GM20000 (cell line): Measurements from ENCODE around the gene RALBP1.

Experiments
- DNase-seq: peaks from one replicate; pipeline ENCODE4 v3.0.0; 2012; ENCODE audit warnings: low spot score
- CTCF ChIP-seq: IDR thresholded peaks from 2 replicates; pipeline ENCODE4 v1.5.1; 2012; ENCODE audit warnings: mild to moderate bottlenecking, control low read depth; ENCODE audit errors: extremely low read depth, missing control alignments

Gene RALBP1

DNA sequence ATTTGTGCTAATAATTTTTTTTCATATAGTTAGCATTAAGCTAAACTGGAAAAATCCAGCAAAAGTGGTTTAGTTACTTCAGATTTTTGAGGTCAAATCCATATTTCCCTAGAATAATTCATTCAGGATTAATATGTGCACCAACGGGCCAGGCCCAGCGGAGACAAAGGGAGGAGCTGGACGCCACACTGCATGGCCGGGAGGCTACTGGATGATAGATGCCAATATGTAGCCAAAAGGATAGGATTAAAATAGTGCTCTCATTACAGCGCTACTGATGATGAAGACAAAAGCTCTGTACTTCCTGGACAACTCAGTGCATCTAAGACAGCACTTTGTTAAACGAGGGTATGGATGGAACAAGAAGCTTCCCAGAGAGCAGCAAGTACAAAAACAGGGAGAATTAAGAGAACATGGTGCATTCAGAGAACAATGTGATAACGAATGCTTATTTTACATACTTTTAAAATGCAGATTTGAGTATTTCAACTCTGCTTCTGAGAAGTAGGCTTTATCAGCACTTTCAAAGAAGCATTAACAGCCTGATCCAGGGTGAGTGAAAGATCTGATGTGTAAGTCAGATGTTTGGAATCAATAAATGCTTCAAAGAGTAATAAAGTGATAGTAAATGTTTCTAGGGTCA is 99.3 kb downstream of the RALBP1 start:
- DNase-seq = no peak
- no peak for TF ChIP-seq CTCF

DNA sequence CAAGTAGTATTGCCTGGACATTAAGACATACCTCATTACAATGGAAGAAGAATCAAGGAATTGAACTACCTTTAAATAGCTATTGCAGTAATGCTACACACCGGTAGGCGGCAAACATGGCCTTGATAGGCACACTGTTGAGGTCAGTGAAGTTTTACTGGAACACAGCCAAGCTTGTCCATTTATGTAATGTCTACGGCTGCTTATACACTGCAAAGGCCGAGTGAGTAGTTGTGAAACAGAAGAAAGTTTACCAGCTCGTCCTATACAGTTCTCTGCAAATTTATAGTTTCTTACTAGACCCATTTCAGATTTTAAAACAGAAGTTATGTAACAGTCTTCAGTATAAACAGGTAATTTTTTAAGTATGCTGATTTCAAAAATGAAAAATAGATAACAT is 100.2 kb downstream of the RALBP1 start:
- TF ChIP-seq CTCF = peak; percentile 92
- peak; percentile 31 for DNase-seq

GRCh38 chr18:9577361-9577760 is 102.0 kb downstream of the RALBP1 start:
- no peak for DNase-seq
- no peak for TF ChIP-seq CTCF

- DNase-seq = no peak
- no peak for TF ChIP-seq CTCF
Observed at GRCh38 chr18:9578306-9578705, 103.0 kb downstream of the RALBP1 start.

- no peak for DNase-seq
- TF ChIP-seq CTCF = no peak
Observed at GRCh38 chr18:9581667-9582066, 106.4 kb downstream of the RALBP1 start.

DNA sequence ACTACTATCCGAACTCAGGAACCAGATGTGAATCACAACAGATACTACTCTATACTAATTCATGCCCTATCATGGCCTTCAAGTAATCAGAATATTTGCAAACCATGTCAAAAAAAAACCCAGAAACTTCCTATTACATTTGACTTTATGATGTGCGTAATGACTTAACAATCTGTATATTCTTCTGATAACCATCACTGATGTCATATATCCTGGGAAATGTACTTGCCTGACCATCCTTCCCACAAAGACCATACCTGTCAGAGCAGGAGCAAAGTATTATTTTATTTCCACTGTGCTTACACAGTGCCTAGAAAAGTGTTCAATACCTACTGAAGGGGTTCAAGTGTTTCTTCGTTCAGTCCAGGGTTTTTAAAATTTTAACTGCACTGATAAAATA is 111.5 kb downstream of the RALBP1 start:
- no peak for DNase-seq

More for the DNA sequence above, 111.5 kb downstream of the RALBP1 start:
- no peak for TF ChIP-seq CTCF
